Measurements from ENCODE around the gene HOXC6.

DNA sequence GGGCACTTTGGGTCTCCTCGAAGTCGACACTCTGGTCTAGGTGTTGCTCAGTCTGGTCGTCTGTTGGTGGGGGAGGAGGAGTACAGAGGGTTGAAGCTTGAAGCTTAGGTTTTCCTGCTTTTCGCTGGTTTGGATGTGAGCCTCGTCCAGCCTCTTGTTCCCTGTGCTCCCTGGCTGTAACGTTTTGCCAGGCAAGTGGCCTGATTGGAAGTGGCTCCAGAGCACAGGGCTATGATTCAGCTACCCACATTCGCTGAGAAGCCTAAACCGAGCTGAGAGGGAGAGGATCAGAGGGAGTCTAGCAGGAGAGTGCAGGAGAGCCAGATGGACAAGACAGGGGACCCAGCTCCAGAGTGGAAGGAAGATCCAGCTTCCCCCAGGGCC, 37.2 kb upstream of the HOXC6 start:
- TF ChIP-seq, protein P1, sequence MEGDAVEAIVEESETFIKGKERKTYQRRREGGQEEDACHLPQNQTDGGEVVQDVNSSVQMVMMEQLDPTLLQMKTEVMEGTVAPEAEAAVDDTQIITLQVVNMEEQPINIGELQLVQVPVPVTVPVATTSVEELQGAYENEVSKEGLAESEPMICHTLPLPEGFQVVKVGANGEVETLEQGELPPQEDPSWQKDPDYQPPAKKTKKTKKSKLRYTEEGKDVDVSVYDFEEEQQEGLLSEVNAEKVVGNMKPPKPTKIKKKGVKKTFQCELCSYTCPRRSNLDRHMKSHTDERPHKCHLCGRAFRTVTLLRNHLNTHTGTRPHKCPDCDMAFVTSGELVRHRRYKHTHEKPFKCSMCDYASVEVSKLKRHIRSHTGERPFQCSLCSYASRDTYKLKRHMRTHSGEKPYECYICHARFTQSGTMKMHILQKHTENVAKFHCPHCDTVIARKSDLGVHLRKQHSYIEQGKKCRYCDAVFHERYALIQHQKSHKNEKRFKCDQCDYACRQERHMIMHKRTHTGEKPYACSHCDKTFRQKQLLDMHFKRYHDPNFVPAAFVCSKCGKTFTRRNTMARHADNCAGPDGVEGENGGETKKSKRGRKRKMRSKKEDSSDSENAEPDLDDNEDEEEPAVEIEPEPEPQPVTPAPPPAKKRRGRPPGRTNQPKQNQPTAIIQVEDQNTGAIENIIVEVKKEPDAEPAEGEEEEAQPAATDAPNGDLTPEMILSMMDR (IDR thresholded peaks at IDR 0.05), result no peak
- TF ChIP-seq POLR2A (IDR thresholded peaks at IDR 0.05), result no peak
